Upper lobe of left lung (tissue), 6 donors: ENCODE results near the gene SMAD9. TPM values are rescaled to one million over a fixed set of nuclear protein-coding genes. Genes with fewer than 3 reads are reported as not detected.

Experiments used
- ATAC-seq, 2 donors: fragments of 200-7000 bp; cut with Tn5 transposase; one replicate each; pipeline ENCODE4 v1.9.1; 2022; ENCODE audit warnings: mild to moderate bottlenecking in 2 of 2, moderate library complexity in 2 of 2; ENCODE audit not compliant: low FRiP score in 2 of 2
- DNase-seq, 2 donors: peaks; one replicate each; pipeline ENCODE4 v3.0.0-alpha.2; 2019 to 2020
- H3K27ac ChIP-seq, 4 donors: fragments of 200-600 bp; sonication (generic); one replicate each; pipeline ENCODE4 v1.5.1; 2016 to 2019
- H3K27me3 ChIP-seq, 4 donors: fragments of 200-600 bp; sonication (generic); one replicate each; pipeline ENCODE4 v1.5.1; 2017 to 2019
- H3K36me3 ChIP-seq, 4 donors: fragments of 200-600 bp; sonication (generic); one replicate each; pipeline ENCODE4 v1.5.1; 2016 to 2019
- H3K4me1 ChIP-seq, 4 donors: fragments of 200-600 bp; sonication (generic); one replicate each; pipeline ENCODE4 v1.5.1; 2018 to 2019
- H3K4me3 ChIP-seq, 4 donors: fragments of 200-600 bp; sonication (generic); one replicate each; pipeline ENCODE4 v1.5.1; 2017 to 2019; ENCODE audit warnings: mild to moderate bottlenecking in 2 of 4, moderate library complexity in 1 of 4
- H3K9me3 ChIP-seq, 4 donors: fragments of 200-600 bp; sonication (generic); one replicate each; pipeline ENCODE4 v1.5.1; 2018 to 2019
- CTCF ChIP-seq, 6 experiments: fragments of 450-650 bp in 4 of 6; fragments of 200-600 bp in 2 of 6; sonication (generic) in 2 of 6; IDR thresholded peaks; one replicate each; pipeline ENCODE4 v1.5.1; 2016 to 2019; ENCODE audit warnings: antibody characterized with exemption in 6 of 6
- EP300 ChIP-seq, 4 donors: sonication (generic); formaldehyde crosslinking; IDR thresholded peaks; one replicate each; pipeline ENCODE4 v1.5.1; 2017; ENCODE audit warnings: antibody characterized with exemption in 4 of 4, control low read depth in 2 of 4
- POLR2A ChIP-seq, 4 donors: fragments of 450-650 bp; IDR thresholded peaks; one replicate each; pipeline ENCODE4 v1.5.1; 2016 to 2017; ENCODE audit warnings: antibody characterized with exemption in 4 of 4, mild to moderate bottlenecking in 2 of 4
- POLR2AphosphoS5 ChIP-seq, 2 donors: sonication (generic); formaldehyde crosslinking; IDR thresholded peaks; one replicate each; pipeline ENCODE4 v1.5.1; 2017; ENCODE audit warnings: antibody characterized with exemption in 2 of 2
- WGBS, 2 donors: methylation state at CpG; one replicate each; pipeline ENCODE4 v1.1.5; 2017 to 2018; 5-methylcytosine and 5-hydroxymethylcytosine counted together
- total RNA-seq, 6 donors: library from RNA; depleted of rRNA in 4 of 6; stranded (reverse); fragments of >200 nt in 4 of 6; gene quantifications; one replicate each; pipeline versions ENCODE4 v1.1.0 to v1.2.1, GENCODE V29; 2016 to 2021
- donor health status: DM: no; HTN: no; CAD: no; lungs with moderate emphysema.
- donor health status: DM: no; HTN: yes; CAD: no; lungs with severe emphysema.

The SMAD9 gene
- total RNA-seq, 6 donors from 2014 or later = 8.4 to 15.9 (median 11.5) TPM

- Histone ChIP-seq H3K36me3 (no peaks in the 10 kb centered on the region), H3K4me3 (no peak overlapping the region), H3K9me3 (no peaks in the 10 kb centered on the region), H3K27me3 (no peaks in the 10 kb centered on the region), H3K4me1 (no peaks in the 10 kb centered on the region), H3K27ac (no peak overlapping the region)
- 88 to 89% methylated on average over 2 of the region's 2 CpGs for WGBS, 2 donors
- TF ChIP-seq CTCF (IDR thresholded peaks at IDR 0.05) = no peak
- TF ChIP-seq POLR2AphosphoS5 (IDR thresholded peaks at IDR 0.05) = no peak
- TF ChIP-seq POLR2A (IDR thresholded peaks at IDR 0.05) = no peak
- no peak for TF ChIP-seq EP300 (IDR thresholded peaks at IDR 0.05)
- ATAC-seq (no peak), DNase-seq (no peak)
Observed at GRCh38 chr13:36907821-36908220, 12.2 kb downstream of the SMAD9 start.

- H3K4me1 ChIP-seq = no peaks in the 10 kb centered on the region
- no peaks in the 10 kb centered on the region for H3K27me3 ChIP-seq
- H3K27ac ChIP-seq = no peak overlapping the region
- TF ChIP-seq POLR2A (IDR thresholded peaks at IDR 0.05) (no peak), CTCF (IDR thresholded peaks at IDR 0.05) (no peak), POLR2AphosphoS5 (IDR thresholded peaks at IDR 0.05) (no peak), EP300 (IDR thresholded peaks at IDR 0.05) (no peak)
- ATAC-seq = no peak
- 92 to 94% methylated on average over 4 of the region's 4 CpGs for WGBS, 2 donors
- no peak overlapping the region for H3K4me3 ChIP-seq
- no peak for DNase-seq
- H3K36me3 ChIP-seq = no peaks in the 10 kb centered on the region
- H3K9me3 ChIP-seq = no peaks in the 10 kb centered on the region
Observed at GRCh38 chr13:36907266-36907665, 12.8 kb downstream of the SMAD9 start.

- 91 to 92% methylated on average over 5 of the region's 5 CpGs for WGBS, 2 donors
- Histone ChIP-seq H3K4me1 (no peaks in the 10 kb centered on the region), H3K4me3 (no peak overlapping the region), H3K27ac (no peak overlapping the region), H3K9me3 (no peaks in the 10 kb centered on the region), H3K27me3 (no peaks in the 10 kb centered on the region), H3K36me3 (no peaks in the 10 kb centered on the region)
- no peak for DNase-seq
- TF ChIP-seq CTCF (IDR thresholded peaks at IDR 0.05) = no peak
- no peak for TF ChIP-seq EP300 (IDR thresholded peaks at IDR 0.05)
- ATAC-seq = no peak
Observed at GRCh38 chr13:36905944-36906343, 14.1 kb downstream of the SMAD9 start.

- TF ChIP-seq POLR2A (IDR thresholded peaks at IDR 0.05) = no peak
- Histone ChIP-seq H3K27me3 (no peaks in the 10 kb centered on the region), H3K9me3 (peaks cover 0 to 7% (median 0%) of the 10 kb centered on the region in 4 donors), H3K4me1 (no peaks in the 10 kb centered on the region), H3K36me3 (no peaks in the 10 kb centered on the region), H3K4me3 (no peak overlapping the region), H3K27ac (no peak overlapping the region)
- 86 to 92% methylated on average over 4 to 8 of the region's 8 CpGs for whole genome bisulfite sequencing, 2 donors
- ATAC-seq = no peak
- DNase-seq = no peak
Observed at GRCh38 chr13:36903925-36904595, 16.0 kb downstream of the SMAD9 start.

- Histone ChIP-seq H3K27me3 (no peaks in the 10 kb centered on the region), H3K36me3 (no peaks in the 10 kb centered on the region), H3K4me3 (no peak overlapping the region), H3K27ac (no peak overlapping the region), H3K9me3 (peaks cover 0 to 9% (median 0%) of the 10 kb centered on the region in 4 donors), H3K4me1 (no peaks in the 10 kb centered on the region)
- DNase-seq (no peak), ATAC-seq (no peak)
- TF ChIP-seq CTCF (IDR thresholded peaks at IDR 0.05) (no peak), EP300 (IDR thresholded peaks at IDR 0.05) (no peak), POLR2A (IDR thresholded peaks at IDR 0.05) (no peak), POLR2AphosphoS5 (IDR thresholded peaks at IDR 0.05) (no peak)
Observed at GRCh38 chr13:36897054-36897616, 22.9 kb downstream of the SMAD9 start.
